ENCODE measurements around the gene FAM193A. TPM values are rescaled to one million over a fixed set of nuclear protein-coding genes. Genes with fewer than 3 reads are reported as not detected.

Gene FAM193A
- total RNA-seq, 1 donor from 2014 or later, result 19.8 TPM

- no peak for DNase-seq (ENCODE audit: low read depth)
- no peak overlapping the region for H3K4me3 ChIP-seq (ENCODE audit: low read depth, low read length)
- H3K36me3 ChIP-seq (ENCODE audit: control insufficient read depth, insufficient read depth, low read length), result no peaks in the 10 kb centered on the region
- H3K27me3 ChIP-seq (ENCODE audit: control insufficient read depth, insufficient read depth, low read length), result peaks cover 2% of the 10 kb centered on the region
- no peak for TF ChIP-seq CTCF (IDR thresholded peaks at IDR 0.05; ENCODE audit: insufficient read depth, low read length, poor library complexity, severe bottlenecking)
Measured at GRCh38 chr4:2765832-2766526, 229.5 kb downstream of the FAM193A start.

- Histone ChIP-seq H3K27me3 (ENCODE audit: control insufficient read depth, insufficient read depth, low read length) (peaks cover 2% of the 10 kb centered on the region), H3K4me3 (ENCODE audit: low read depth, low read length) (no peak overlapping the region), H3K36me3 (ENCODE audit: control insufficient read depth, insufficient read depth, low read length) (no peaks in the 10 kb centered on the region)
- no peak for DNase-seq (ENCODE audit: low read depth)
- TF ChIP-seq CTCF (IDR thresholded peaks at IDR 0.05; ENCODE audit: insufficient read depth, low read length, poor library complexity, severe bottlenecking), result no peak
Measured at GRCh38 chr4:2767046-2767704, 230.7 kb downstream of the FAM193A start.

- no peak for TF ChIP-seq CTCF (IDR thresholded peaks at IDR 0.05; ENCODE audit: insufficient read depth, low read length, poor library complexity, severe bottlenecking)
- H3K4me3 ChIP-seq (ENCODE audit: low read depth, low read length), result no peak overlapping the region
- no peak for DNase-seq (ENCODE audit: low read depth)
- no peaks in the 10 kb centered on the region for H3K36me3 ChIP-seq (ENCODE audit: control insufficient read depth, insufficient read depth, low read length)
- peaks cover 2% of the 10 kb centered on the region for H3K27me3 ChIP-seq (ENCODE audit: control insufficient read depth, insufficient read depth, low read length)
Measured at GRCh38 chr4:2767705-2768074, 231.2 kb downstream of the FAM193A start.

- no peak for TF ChIP-seq CTCF (IDR thresholded peaks at IDR 0.05; ENCODE audit: insufficient read depth, low read length, poor library complexity, severe bottlenecking)
- Histone ChIP-seq H3K36me3 (ENCODE audit: control insufficient read depth, insufficient read depth, low read length) (no peaks in the 10 kb centered on the region), H3K4me3 (ENCODE audit: low read depth, low read length) (no peak overlapping the region), H3K27me3 (ENCODE audit: control insufficient read depth, insufficient read depth, low read length) (peaks cover 2% of the 10 kb centered on the region)
- DNase-seq (ENCODE audit: low read depth), result no peak
Measured at GRCh38 chr4:2768124-2768523, 231.7 kb downstream of the FAM193A start.

- Histone ChIP-seq H3K36me3 (ENCODE audit: control insufficient read depth, insufficient read depth, low read length) (no peaks in the 10 kb centered on the region), H3K27me3 (ENCODE audit: control insufficient read depth, insufficient read depth, low read length) (peaks cover 2% of the 10 kb centered on the region), H3K4me3 (ENCODE audit: low read depth, low read length) (no peak overlapping the region)
- TF ChIP-seq CTCF (IDR thresholded peaks at IDR 0.05; ENCODE audit: insufficient read depth, low read length, poor library complexity, severe bottlenecking), result no peak
- DNase-seq (ENCODE audit: low read depth), result no peak
Measured at GRCh38 chr4:2768921-2769336, 232.5 kb downstream of the FAM193A start.

Measured in kidney epithelial cell (primary cell).